IMR-90 (cell line): ENCODE measurements around the gene NOD2. TPM values are rescaled to one million over a fixed set of nuclear protein-coding genes. Genes with fewer than 3 reads are reported as not detected.

Experiments
- ATAC-seq: fragments of 200-7000 bp; cut with Tn5 transposase; 2 replicates; pipeline ENCODE4 v1.9.1; 2020; ENCODE audit warnings: low read depth, mild to moderate bottlenecking, moderate library complexity
- BruUV-seq: library from RNA; stranded (reverse); fragments of 400-500 nt; replicated peaks from 2 replicates; lab custom pipeline; 2021; lab: Mats Ljungman, UMichigan
- CTCF ChIA-PET: fragments of 300-600 bp; formaldehyde crosslinking; extraction: SDS; loops from one replicate; lab custom pipeline; 2021; ENCODE audit warnings: antibody characterized with exemption; lab: Yijun Ruan, JAX
- POLR2A ChIA-PET: fragments of 300-600 bp; sonication (Branson Sonifier 250); formaldehyde crosslinking; loops from one replicate; lab custom pipeline; 2022; ENCODE audit warnings: antibody characterized with exemption; ENCODE audit not compliant: unreplicated experiment; lab: Charles Lee
- DNase-seq: peaks from one replicate; pipeline ENCODE4 v3.0.0; 2013
- H2AFZ ChIP-seq: replicated peaks from 2 replicates; pipeline ENCODE3; 2013; ENCODE audit warnings: low read length, mild to moderate bottlenecking; ENCODE audit not compliant: poor library complexity
- H2AK5ac ChIP-seq: 2 replicates; pipeline ENCODE4 v1.6.1; 2013; ENCODE audit warnings: low read depth, low read length, inconsistent platforms
- H2AK9ac ChIP-seq: replicated peaks from 2 replicates; pipeline ENCODE3; 2013; ENCODE audit warnings: mild to moderate bottlenecking, low read depth, low read length, moderate library complexity; ENCODE audit not compliant: poor library complexity
- H2BK120ac ChIP-seq: 2 replicates; pipeline ENCODE4 v1.6.1; 2013; ENCODE audit warnings: low read depth, low read length, inconsistent platforms
- H2BK15ac ChIP-seq: 3 replicates; pipeline ENCODE4 v1.6.1; 2013; ENCODE audit warnings: low read depth, low read length, inconsistent platforms
- H2BK20ac ChIP-seq: 2 replicates; pipeline ENCODE4 v1.6.1; 2013; ENCODE audit warnings: low read depth, mild to moderate bottlenecking, inconsistent platforms, low read length, moderate library complexity
- H2BK5ac ChIP-seq: 2 replicates; pipeline ENCODE4 v1.6.1; 2013; ENCODE audit warnings: mild to moderate bottlenecking, low read depth, low read length, inconsistent platforms; ENCODE audit not compliant: poor library complexity, severe bottlenecking
- H3K14ac ChIP-seq: replicated peaks from 2 replicates; pipeline ENCODE4 v1.6.1; 2013; ENCODE audit warnings: low read depth, low read length, inconsistent platforms
- H3K18ac ChIP-seq: 2 replicates; pipeline ENCODE4 v1.6.1; 2013; ENCODE audit warnings: low read depth, low read length, control low read depth
- H3K23ac ChIP-seq: 2 replicates; pipeline ENCODE4 v1.6.1; 2013; ENCODE audit warnings: low read depth, low read length, inconsistent platforms
- H3K27ac ChIP-seq: 2 replicates; pipeline ENCODE4 v1.5.1; 2013; ENCODE audit warnings: mild to moderate bottlenecking, control low read depth, low read length; ENCODE audit not compliant: insufficient read depth
- H3K27me3 ChIP-seq: 2 replicates; pipeline ENCODE4 v1.6.1; 2013; ENCODE audit warnings: low read length; ENCODE audit not compliant: control insufficient read depth, insufficient read depth
- H3K36me3 ChIP-seq: 2 replicates; pipeline ENCODE4 v1.6.1; 2013; ENCODE audit warnings: low read length, mixed read lengths; ENCODE audit not compliant: control insufficient read depth, insufficient read depth
- H3K4ac ChIP-seq: 2 replicates; pipeline ENCODE4 v1.6.1; 2013; ENCODE audit warnings: low read depth, low read length, inconsistent platforms
- H3K4me1 ChIP-seq: 2 replicates; pipeline ENCODE4 v1.6.1; 2013; ENCODE audit warnings: low read length, mixed read lengths; ENCODE audit not compliant: control insufficient read depth, insufficient read depth
- H3K4me2 ChIP-seq: 2 replicates; pipeline ENCODE4 v1.6.1; 2013; ENCODE audit warnings: low read depth, mild to moderate bottlenecking, control low read depth, low read length, moderate library complexity
- H3K4me3 ChIP-seq: 2 replicates; pipeline ENCODE4 v1.5.1; 2013; ENCODE audit warnings: low read depth, mild to moderate bottlenecking, control low read depth, low read length, moderate library complexity; ENCODE audit not compliant: insufficient read depth
- H3K56ac ChIP-seq: 2 replicates; pipeline ENCODE4 v1.6.1; 2013; ENCODE audit warnings: low read length, inconsistent platforms; ENCODE audit not compliant: insufficient read depth; ENCODE audit errors: extremely low read depth
- H3K79me1 ChIP-seq, 2 experiments: 2 replicates each; pipeline ENCODE4 v1.6.1; 2013; ENCODE audit warnings: low read length in 2 of 2, inconsistent platforms in 1 of 2, low read depth in 1 of 2
- H3K9ac ChIP-seq: 2 replicates; pipeline ENCODE4 v1.6.1; 2013; ENCODE audit warnings: low read depth, low read length, control low read depth
- H3K9me1 ChIP-seq: 2 replicates; pipeline ENCODE4 v1.6.1; 2013; ENCODE audit warnings: low read length, inconsistent platforms; ENCODE audit not compliant: insufficient read depth
- H3K9me3 ChIP-seq: 2 replicates; pipeline ENCODE4 v1.6.1; 2013; ENCODE audit warnings: low read length; ENCODE audit not compliant: control insufficient read depth, insufficient read depth
- H4K20me1 ChIP-seq: 2 replicates; pipeline ENCODE4 v1.6.1; 2013; ENCODE audit warnings: low read length, inconsistent platforms; ENCODE audit not compliant: insufficient read depth
- H4K5ac ChIP-seq: 2 replicates; pipeline ENCODE4 v1.6.1; 2013; ENCODE audit warnings: mild to moderate bottlenecking, low read depth, low read length, control low read depth
- H4K8ac ChIP-seq, 2 experiments: 2 replicates each; pipeline ENCODE4 v1.6.1; 2013; ENCODE audit warnings: low read depth in 2 of 2, low read length in 2 of 2, control low read depth in 1 of 2, inconsistent platforms in 1 of 2
- H4K91ac ChIP-seq: 2 replicates; pipeline ENCODE4 v1.6.1; 2013; ENCODE audit warnings: low read depth, low read length, inconsistent platforms; ENCODE audit not compliant: insufficient read depth
- CEBPB ChIP-seq: IDR thresholded peaks from 2 replicates; pipeline ENCODE4 v1.6.1; 2012; ENCODE audit warnings: low read depth, low read length, improper control_type of control experiment
- MAFK ChIP-seq: IDR thresholded peaks from 2 replicates; pipeline ENCODE4 v1.6.1; 2012; ENCODE audit warnings: low read depth, low read length, improper control_type of control experiment
- MXI1 ChIP-seq: IDR thresholded peaks from 2 replicates; pipeline ENCODE4 v1.6.1; 2012; ENCODE audit warnings: low read depth, mild to moderate bottlenecking, low read length, moderate library complexity, borderline replicate concordance
- NFE2L2 ChIP-seq: fragments of 150-350 bp; IDR thresholded peaks from 2 replicates; pipeline ENCODE4 v1.6.1; 2016; ENCODE audit warnings: low read depth, mild to moderate bottlenecking, low read length
- POLR2A ChIP-seq: IDR thresholded peaks from 2 replicates; pipeline ENCODE4 v1.6.1; 2012; ENCODE audit warnings: mild to moderate bottlenecking, low read depth, low read length
- RAD21 ChIP-seq: IDR thresholded peaks from 2 replicates; pipeline ENCODE4 v1.6.1; 2012; ENCODE audit warnings: low read length, improper control_type of control experiment
- RCOR1 ChIP-seq: IDR thresholded peaks from 2 replicates; pipeline ENCODE4 v1.6.1; 2012; ENCODE audit warnings: mild to moderate bottlenecking, low read length, improper control_type of control experiment; ENCODE audit not compliant: insufficient replicate concordance
- RFX5 ChIP-seq: IDR thresholded peaks from 2 replicates; pipeline ENCODE4 v1.8.0; 2012; ENCODE audit warnings: low read depth, mild to moderate bottlenecking, low read length, moderate library complexity
- SMC3 ChIP-seq: fragments of 150-350 bp; IDR thresholded peaks from 2 replicates; pipeline ENCODE4 v1.6.1; 2016; ENCODE audit warnings: low read depth, mild to moderate bottlenecking, antibody characterized with exemption, low read length, moderate library complexity
- WGBS, 2 experiments: methylation state at CpG; one replicate each; pipeline versions ENCODE4 v1.1.5 to v1.1.7; 2013; ENCODE audit warnings: missing lambda C conversion rate in 2 of 2; ENCODE audit not compliant: insufficient read length in 1 of 2; ENCODE audit errors: extremely low coverage in 2 of 2; 5-methylcytosine and 5-hydroxymethylcytosine counted together
- dilution Hi-C: fragments of 300-500 bp; cut with HindIII; formaldehyde crosslinking; loops from one replicate; pipeline ENCODE4 v1.14.3; 2018; ENCODE audit warnings: low sequenced_read_pairs; ENCODE audit not compliant: unreplicated experiment
- in situ Hi-C: fragments of 300-500 bp; cut with MboI; formaldehyde crosslinking; loops from 3 replicates; pipeline ENCODE4 v1.14.3; 2019; ENCODE audit warnings: low sequenced_read_pairs, inconsistent platforms, mixed read lengths
- intact Hi-C: fragments of 100-400 bp; cut with micrococcal nuclease; formaldehyde crosslinking; loops from 2 replicates; pipeline ENCODE4 v1.10.0; 2022
- polyA plus RNA-seq, 3 experiments: library from polyadenylated mRNA; depleted of rRNA; stranded (reverse); fragments of >200 nt; gene quantifications; 2 replicates each; pipeline ENCODE4 v1.2.3, GENCODE V29; 2012; ENCODE audit warnings: low replicate concordance in 1 of 3
- total RNA-seq: library from RNA; depleted of rRNA; stranded (reverse); fragments of >200 nt; gene quantifications from 2 replicates; pipeline ENCODE4 v1.2.3, GENCODE V29; 2012
- TF ChIP-seq, protein P1 (sequence below): fragments of 150-350 bp; IDR thresholded peaks from 2 replicates; pipeline ENCODE4 v1.6.1; 2016; ENCODE audit warnings: low read depth, mild to moderate bottlenecking, low read length, moderate library complexity, borderline replicate concordance

The NOD2 gene
- total and polyA plus RNA-seq, 2 of the 4 experiments (the other 2 are of a cell fraction) = not detected

DNA sequence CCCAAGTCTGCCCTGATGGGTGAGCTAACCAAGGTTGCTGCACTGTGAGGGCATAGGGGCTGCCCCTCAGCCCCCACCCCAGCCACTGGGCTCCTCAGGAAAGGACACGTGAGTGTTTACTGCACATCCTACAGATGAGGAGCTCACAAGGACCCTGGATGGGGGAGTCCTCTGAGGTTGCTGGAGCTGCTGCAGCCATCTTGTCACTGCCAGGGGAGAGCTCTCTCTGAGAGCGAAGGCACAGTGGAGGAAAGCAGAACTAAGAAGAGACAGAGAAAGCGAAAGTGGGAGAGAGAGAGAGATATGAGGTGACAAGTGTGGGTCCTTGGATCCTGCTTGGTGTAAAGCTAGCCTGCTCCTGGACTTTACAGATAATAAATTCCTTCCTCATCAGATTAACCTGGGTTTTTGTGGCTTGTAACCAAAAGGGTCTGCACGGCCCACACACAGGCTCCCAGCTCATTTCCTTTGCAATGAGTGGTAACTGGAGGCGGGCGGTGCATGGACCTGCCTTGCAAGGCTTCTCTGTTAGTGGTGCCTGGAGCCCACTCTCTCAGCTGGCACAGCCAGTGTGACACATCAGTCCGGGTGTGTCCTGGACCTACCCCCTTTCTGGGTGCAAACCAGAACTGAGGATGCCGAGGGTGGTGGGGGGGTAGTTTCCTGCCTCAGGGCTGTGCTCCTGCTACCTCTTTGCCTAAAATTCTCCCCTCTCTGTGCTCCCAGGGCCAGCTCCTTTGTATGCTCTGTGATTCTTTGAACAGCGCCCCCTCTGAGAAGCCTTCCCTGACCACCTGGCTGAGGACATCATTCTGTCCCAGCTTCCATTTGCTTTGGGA is 26.5 kb upstream of the NOD2 start:
- intact Hi-C loops = no loop called here
- Histone ChIP-seq H4K91ac (no peak overlapping the region), H2AK5ac (no peak overlapping the region), H4K20me1 (no peaks in the 10 kb centered on the region), H3K27me3 (no peaks in the 10 kb centered on the region; the same call in 1 of the 2 replicates), H3K23ac (no peak overlapping the region), H4K5ac (no peak overlapping the region), H3K9me3 (peaks cover 6% of the 10 kb centered on the region), H3K9me1 (no peaks in the 10 kb centered on the region), H3K4me1 (no peaks in the 10 kb centered on the region), H3K4ac (no peak overlapping the region), H2AFZ (no peak overlapping the region), H3K56ac (no peak overlapping the region), H3K36me3 (no peaks in the 10 kb centered on the region), H2BK20ac (no peak overlapping the region), H3K9ac (no peak overlapping the region), H2BK5ac (no peak overlapping the region), H4K8ac (no peak overlapping the region), H2BK120ac (no peak overlapping the region), H3K27ac (no peak overlapping the region), H2BK15ac (no peak overlapping the region), H2AK9ac (no peak overlapping the region), H3K18ac (no peak overlapping the region), H3K79me1 (no peaks in the 10 kb centered on the region), H3K4me3 (no peak overlapping the region), H3K4me2 (no peak overlapping the region), H3K14ac (no peak overlapping the region)
- TF ChIP-seq, protein P1, sequence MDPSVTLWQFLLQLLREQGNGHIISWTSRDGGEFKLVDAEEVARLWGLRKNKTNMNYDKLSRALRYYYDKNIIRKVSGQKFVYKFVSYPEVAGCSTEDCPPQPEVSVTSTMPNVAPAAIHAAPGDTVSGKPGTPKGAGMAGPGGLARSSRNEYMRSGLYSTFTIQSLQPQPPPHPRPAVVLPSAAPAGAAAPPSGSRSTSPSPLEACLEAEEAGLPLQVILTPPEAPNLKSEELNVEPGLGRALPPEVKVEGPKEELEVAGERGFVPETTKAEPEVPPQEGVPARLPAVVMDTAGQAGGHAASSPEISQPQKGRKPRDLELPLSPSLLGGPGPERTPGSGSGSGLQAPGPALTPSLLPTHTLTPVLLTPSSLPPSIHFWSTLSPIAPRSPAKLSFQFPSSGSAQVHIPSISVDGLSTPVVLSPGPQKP = no peak
- TF ChIP-seq NFE2L2 (no peak), SMC3 (no peak), RAD21 (no peak), CEBPB (no peak), RCOR1 (no peak), RFX5 (no peak), MXI1 (no peak), POLR2A (no peak), MAFK (no peak)
- ChIA-PET CTCF (interaction anchor here (0.6 to 2.6 kb wide), 5 partner anchors 14 to 1453 kb away, joined by 3 to 17 read pairs (median 5); partner anchors contain the start of gene SNX20), POLR2A (no interaction called here)
- DNase-seq = no peak
- no peak for ATAC-seq
- dilution Hi-C loops = no loop called here
- in situ Hi-C loops = loop anchor here (10.0 to 25.0 kb wide), 2 partner anchors 292 to 455 kb away; no protein-coding TSS in a partner anchor
- BruUV-seq = no TSS peak
- WGBS, 2 experiments = no CpG with 5 or more reads among the region's 9 CpGs
